ENCODE data around the gene ORAI3.

DNA sequence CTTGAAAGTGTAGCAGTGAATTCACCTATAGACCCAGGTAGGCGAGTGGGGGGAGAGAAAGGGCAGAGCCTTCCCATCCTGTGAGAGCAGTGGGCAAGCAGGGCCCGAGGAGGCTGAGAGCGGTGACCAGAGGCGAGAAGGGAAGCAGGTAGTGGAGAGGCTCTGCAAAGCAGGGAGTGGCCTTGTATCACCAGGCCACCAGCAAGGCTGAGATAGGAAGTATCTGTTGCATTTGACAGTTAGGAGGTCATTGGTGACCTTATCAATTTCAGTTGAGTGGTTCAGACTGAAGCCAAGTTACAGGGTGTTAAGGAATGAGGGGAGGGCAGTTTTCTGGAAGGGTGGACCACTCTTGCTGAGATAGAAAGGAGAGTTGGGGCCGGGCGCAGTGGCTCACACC is 25.5 kb downstream of the ORAI3 start:
- TF ChIP-seq, protein P1, sequence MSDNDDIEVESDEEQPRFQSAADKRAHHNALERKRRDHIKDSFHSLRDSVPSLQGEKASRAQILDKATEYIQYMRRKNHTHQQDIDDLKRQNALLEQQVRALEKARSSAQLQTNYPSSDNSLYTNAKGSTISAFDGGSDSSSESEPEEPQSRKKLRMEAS (IDR thresholded peaks at IDR 0.05), result no peak
- TF ChIP-seq, protein P2, sequence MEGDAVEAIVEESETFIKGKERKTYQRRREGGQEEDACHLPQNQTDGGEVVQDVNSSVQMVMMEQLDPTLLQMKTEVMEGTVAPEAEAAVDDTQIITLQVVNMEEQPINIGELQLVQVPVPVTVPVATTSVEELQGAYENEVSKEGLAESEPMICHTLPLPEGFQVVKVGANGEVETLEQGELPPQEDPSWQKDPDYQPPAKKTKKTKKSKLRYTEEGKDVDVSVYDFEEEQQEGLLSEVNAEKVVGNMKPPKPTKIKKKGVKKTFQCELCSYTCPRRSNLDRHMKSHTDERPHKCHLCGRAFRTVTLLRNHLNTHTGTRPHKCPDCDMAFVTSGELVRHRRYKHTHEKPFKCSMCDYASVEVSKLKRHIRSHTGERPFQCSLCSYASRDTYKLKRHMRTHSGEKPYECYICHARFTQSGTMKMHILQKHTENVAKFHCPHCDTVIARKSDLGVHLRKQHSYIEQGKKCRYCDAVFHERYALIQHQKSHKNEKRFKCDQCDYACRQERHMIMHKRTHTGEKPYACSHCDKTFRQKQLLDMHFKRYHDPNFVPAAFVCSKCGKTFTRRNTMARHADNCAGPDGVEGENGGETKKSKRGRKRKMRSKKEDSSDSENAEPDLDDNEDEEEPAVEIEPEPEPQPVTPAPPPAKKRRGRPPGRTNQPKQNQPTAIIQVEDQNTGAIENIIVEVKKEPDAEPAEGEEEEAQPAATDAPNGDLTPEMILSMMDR (IDR thresholded peaks at IDR 0.05 in 2 of 3, conservative IDR thresholded peaks at IDR 0.05 in 1 of 3; ENCODE audit: borderline replicate concordance in 1 of 3, insufficient read depth in 1 of 3, low read depth in 2 of 3, low read length in 2 of 3), result no peak
- TF ChIP-seq EZH2 (IDR thresholded peaks at IDR 0.05) (no peak), JUND (IDR thresholded peaks at IDR 0.05) (no peak)
- TF ChIP-seq, protein P3, sequence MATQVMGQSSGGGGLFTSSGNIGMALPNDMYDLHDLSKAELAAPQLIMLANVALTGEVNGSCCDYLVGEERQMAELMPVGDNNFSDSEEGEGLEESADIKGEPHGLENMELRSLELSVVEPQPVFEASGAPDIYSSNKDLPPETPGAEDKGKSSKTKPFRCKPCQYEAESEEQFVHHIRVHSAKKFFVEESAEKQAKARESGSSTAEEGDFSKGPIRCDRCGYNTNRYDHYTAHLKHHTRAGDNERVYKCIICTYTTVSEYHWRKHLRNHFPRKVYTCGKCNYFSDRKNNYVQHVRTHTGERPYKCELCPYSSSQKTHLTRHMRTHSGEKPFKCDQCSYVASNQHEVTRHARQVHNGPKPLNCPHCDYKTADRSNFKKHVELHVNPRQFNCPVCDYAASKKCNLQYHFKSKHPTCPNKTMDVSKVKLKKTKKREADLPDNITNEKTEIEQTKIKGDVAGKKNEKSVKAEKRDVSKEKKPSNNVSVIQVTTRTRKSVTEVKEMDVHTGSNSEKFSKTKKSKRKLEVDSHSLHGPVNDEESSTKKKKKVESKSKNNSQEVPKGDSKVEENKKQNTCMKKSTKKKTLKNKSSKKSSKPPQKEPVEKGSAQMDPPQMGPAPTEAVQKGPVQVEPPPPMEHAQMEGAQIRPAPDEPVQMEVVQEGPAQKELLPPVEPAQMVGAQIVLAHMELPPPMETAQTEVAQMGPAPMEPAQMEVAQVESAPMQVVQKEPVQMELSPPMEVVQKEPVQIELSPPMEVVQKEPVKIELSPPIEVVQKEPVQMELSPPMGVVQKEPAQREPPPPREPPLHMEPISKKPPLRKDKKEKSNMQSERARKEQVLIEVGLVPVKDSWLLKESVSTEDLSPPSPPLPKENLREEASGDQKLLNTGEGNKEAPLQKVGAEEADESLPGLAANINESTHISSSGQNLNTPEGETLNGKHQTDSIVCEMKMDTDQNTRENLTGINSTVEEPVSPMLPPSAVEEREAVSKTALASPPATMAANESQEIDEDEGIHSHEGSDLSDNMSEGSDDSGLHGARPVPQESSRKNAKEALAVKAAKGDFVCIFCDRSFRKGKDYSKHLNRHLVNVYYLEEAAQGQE (IDR thresholded peaks at IDR 0.05; ENCODE audit: low read depth), result no peak
